ENCODE results near the gene RNF144B. TPM values are rescaled to one million over a fixed set of nuclear protein-coding genes. Genes with fewer than 3 reads are reported as not detected.

The RNF144B gene
- total and polyA plus RNA-seq, 9 of the 15 experiments (the other 6 are each of a cell fraction or from before 2014, with no cell fraction given) = 0.01 TPM; not detected in 8

DNA sequence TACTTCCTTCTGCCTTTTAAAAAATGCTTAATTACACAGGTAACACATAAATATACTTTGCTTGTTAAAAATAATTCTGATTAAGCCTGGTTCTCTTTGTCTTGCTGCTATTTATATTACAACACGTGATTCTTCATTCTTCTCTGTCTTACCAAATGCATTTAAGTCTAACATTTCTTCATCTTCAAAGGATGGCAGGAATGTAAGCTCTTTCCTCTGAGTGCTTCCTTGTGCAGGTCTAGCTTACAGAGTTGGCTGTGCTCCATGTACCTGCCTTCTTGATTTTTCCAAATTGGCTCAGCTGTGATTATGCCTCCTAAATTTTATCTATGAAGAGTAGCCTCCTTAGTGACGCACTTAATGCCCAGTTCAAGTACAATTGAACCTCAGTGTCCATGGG lies 44.4 kb downstream of the RNF144B start:
- peaks cover 0 to 2% of the 10 kb centered on the region in 2 experiments; a peak in 1 of 5 replicates for H3K27me3 ChIP-seq (ENCODE audit: control insufficient read depth in 2 of 2, insufficient read depth in 2 of 2, low read length in 2 of 2)
- H3K9me3 ChIP-seq (replicated peaks; ENCODE audit: control insufficient read depth, insufficient read depth, low read depth, low read length) = no peaks in the 10 kb centered on the region
- intact Hi-C loops (cut with micrococcal nuclease) (no loop called here), in situ Hi-C loops (cut with MboI) (no loop called here)
- H3K9ac ChIP-seq (ENCODE audit: insufficient read depth in 1 of 2, low read depth in 2 of 2, low read length in 2 of 2) = no peak overlapping the region
- CTCF ChIA-PET (ENCODE audit: low intra/inter-chr PET ratio) = no interaction called here
- TF ChIP-seq, protein P1, sequence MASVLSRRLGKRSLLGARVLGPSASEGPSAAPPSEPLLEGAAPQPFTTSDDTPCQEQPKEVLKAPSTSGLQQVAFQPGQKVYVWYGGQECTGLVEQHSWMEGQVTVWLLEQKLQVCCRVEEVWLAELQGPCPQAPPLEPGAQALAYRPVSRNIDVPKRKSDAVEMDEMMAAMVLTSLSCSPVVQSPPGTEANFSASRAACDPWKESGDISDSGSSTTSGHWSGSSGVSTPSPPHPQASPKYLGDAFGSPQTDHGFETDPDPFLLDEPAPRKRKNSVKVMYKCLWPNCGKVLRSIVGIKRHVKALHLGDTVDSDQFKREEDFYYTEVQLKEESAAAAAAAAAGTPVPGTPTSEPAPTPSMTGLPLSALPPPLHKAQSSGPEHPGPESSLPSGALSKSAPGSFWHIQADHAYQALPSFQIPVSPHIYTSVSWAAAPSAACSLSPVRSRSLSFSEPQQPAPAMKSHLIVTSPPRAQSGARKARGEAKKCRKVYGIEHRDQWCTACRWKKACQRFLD (CRISPR knock-in tag; IDR thresholded peaks at IDR 0.05) = no peak
- TF ChIP-seq CHD1 (IDR thresholded peaks at IDR 0.05; ENCODE audit: low read length) = no peak
- TF ChIP-seq, protein P2, sequence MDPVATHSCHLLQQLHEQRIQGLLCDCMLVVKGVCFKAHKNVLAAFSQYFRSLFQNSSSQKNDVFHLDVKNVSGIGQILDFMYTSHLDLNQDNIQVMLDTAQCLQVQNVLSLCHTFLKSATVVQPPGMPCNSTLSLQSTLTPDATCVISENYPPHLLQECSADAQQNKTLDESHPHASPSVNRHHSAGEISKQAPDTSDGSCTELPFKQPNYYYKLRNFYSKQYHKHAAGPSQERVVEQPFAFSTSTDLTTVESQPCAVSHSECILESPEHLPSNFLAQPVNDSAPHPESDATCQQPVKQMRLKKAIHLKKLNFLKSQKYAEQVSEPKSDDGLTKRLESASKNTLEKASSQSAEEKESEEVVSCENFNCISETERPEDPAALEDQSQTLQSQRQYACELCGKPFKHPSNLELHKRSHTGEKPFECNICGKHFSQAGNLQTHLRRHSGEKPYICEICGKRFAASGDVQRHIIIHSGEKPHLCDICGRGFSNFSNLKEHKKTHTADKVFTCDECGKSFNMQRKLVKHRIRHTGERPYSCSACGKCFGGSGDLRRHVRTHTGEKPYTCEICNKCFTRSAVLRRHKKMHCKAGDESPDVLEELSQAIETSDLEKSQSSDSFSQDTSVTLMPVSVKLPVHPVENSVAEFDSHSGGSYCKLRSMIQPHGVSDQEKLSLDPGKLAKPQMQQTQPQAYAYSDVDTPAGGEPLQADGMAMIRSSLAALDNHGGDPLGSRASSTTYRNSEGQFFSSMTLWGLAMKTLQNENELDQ (CRISPR knock-in tag; IDR thresholded peaks at IDR 0.05; ENCODE audit: borderline replicate concordance) = no peak
- TF ChIP-seq ZNF586 (CRISPR knock-in tag; conservative IDR thresholded peaks at IDR 0.05) = no peak
- TF ChIP-seq TARDBP (IDR thresholded peaks at IDR 0.05) = no peak
- TF ChIP-seq, protein P3, sequence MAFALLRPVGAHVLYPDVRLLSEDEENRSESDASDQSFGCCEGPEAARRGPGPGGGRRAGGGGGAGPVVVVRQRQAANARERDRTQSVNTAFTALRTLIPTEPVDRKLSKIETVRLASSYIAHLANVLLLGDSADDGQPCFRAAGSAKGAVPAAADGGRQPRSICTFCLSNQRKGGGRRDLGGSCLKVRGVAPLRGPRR (CRISPR knock-in tag; IDR thresholded peaks at IDR 0.05) = no peak
- no peak for TF ChIP-seq KAT7 (CRISPR knock-in tag; IDR thresholded peaks at IDR 0.05; ENCODE audit: borderline replicate concordance)
- no peak for TF ChIP-seq FOXK1 (CRISPR knock-in tag; IDR thresholded peaks at IDR 0.05; ENCODE audit: borderline replicate concordance)
- TF ChIP-seq RBM17 (IDR thresholded peaks at IDR 0.05; ENCODE audit: borderline replicate concordance, low read depth, low read length) = no peak
- H3K4me1 ChIP-seq (replicated peaks in 1 of 2; ENCODE audit: control insufficient read depth in 2 of 2, insufficient read depth in 2 of 2, low read length in 2 of 2) = no peaks in the 10 kb centered on the region
- H3K4me3 ChIP-seq = no peak overlapping the region
- H3K4me2 ChIP-seq (ENCODE audit: insufficient read depth, low read length) = no peak overlapping the region
- H2AFZ ChIP-seq (ENCODE audit: low read depth, low read length) = no peak overlapping the region
- BruUV-seq (replicated peaks) = no TSS peak
- DNase-seq (ENCODE audit: extremely low read depth in 1 of 4, low spot score in 3 of 4) (no peak), FAIRE-seq (no peak), ATAC-seq (no peak)
- H4K20me1 ChIP-seq (replicated peaks; ENCODE audit: control insufficient read depth, insufficient read depth, low read length) = no peaks in the 10 kb centered on the region
- POLR2A ChIA-PET = interaction anchor here (1.0 kb wide), 1 partner anchor 11 kb away, joined by 3 read pairs; no protein-coding TSS in a partner anchor
- no peaks in the 10 kb centered on the region for H3K79me2 ChIP-seq (ENCODE audit: control insufficient read depth, insufficient read depth, low read length)
- no peaks in the 10 kb centered on the region for H3K36me3 ChIP-seq (ENCODE audit: control insufficient read depth, insufficient read depth, low read length)
- 0% methylated on average over 2 of the region's 2 CpGs for WGBS (ENCODE audit: insufficient coverage, low coverage, missing lambda C conversion rate)
- no peaks in the 10 kb centered on the region for H3K9me1 ChIP-seq (ENCODE audit: control insufficient read depth, insufficient read depth, low read length)
- H3K27ac ChIP-seq (ENCODE audit: extremely low read depth, low read depth, low read length) = no peak overlapping the region

Measured in K562 (cell line).